ENCODE measurements around the gene DMRT1.
"Not testable (repeated sequence)": the region's sequence is repeated elsewhere in the genome, so short reads cannot be mapped to it uniquely, and the experiment has no call there.

DMRT1 gene

GRCh38 chr9:972501-973294 lies 131.2 kb downstream of the DMRT1 start:
- DNase-seq, result no peak

- no peak for DNase-seq
Observed at GRCh38 chr9:973295-973834, 131.9 kb downstream of the DMRT1 start.

GRCh38 chr9:974031-974995 lies 132.8 kb downstream of the DMRT1 start:
- DNase-seq, result no peak

GRCh38 chr9:974996-975739 lies 133.7 kb downstream of the DMRT1 start:
- DNase-seq, result no peak

GRCh38 chr9:975740-976257 lies 134.3 kb downstream of the DMRT1 start:
- DNase-seq, result no peak

GRCh38 chr9:976258-976942 lies 134.9 kb downstream of the DMRT1 start, which contains the start of gene DMRT3:
DMRT3 (plus strand) TSS chr9:976655; CDS start chr9:977002, 347 bp downstream.
- DNase-seq, result peak; percentile 37

GRCh38 chr9:976943-977837 lies 135.7 kb downstream of the DMRT1 start:
- peak; percentile 37 for DNase-seq

GRCh38 chr9:977838-978830 lies 136.6 kb downstream of the DMRT1 start:
- DNase-seq, result no peak

GRCh38 chr9:979983-980382 lies 138.5 kb downstream of the DMRT1 start:
- DNase-seq, result no peak

- DNase-seq, result no peak
Observed at GRCh38 chr9:980640-981039, 139.1 kb downstream of the DMRT1 start.

- no peak for DNase-seq
Observed at GRCh38 chr9:981491-981898, 140.0 kb downstream of the DMRT1 start.

GRCh38 chr9:982394-983230 lies 141.1 kb downstream of the DMRT1 start:
- DNase-seq, result no peak

- no peak for DNase-seq
Observed at GRCh38 chr9:994005-994404, 152.5 kb downstream of the DMRT1 start.

GRCh38 chr9:995192-995591 lies 153.7 kb downstream of the DMRT1 start:
- DNase-seq, result no peak

- DNase-seq, result no peak
Observed at GRCh38 chr9:995781-996180, 154.3 kb downstream of the DMRT1 start.

- DNase-seq, result not testable (repeated sequence)
Observed at GRCh38 chr9:998299-999110, 157.0 kb downstream of the DMRT1 start.

- DNase-seq, result no peak
Observed at GRCh38 chr9:1001838-1002237, 160.3 kb downstream of the DMRT1 start.

GRCh38 chr9:1002678-1003077 lies 161.2 kb downstream of the DMRT1 start:
- DNase-seq, result no peak
